HepG2 (cell line): Measurements from ENCODE around the gene IL11RA. TPM values are rescaled to one million over a fixed set of nuclear protein-coding genes. Genes with fewer than 3 reads are reported as not detected.

Experiments
- EHMT2 ChIP-seq: fragments of 200-600 bp; sonication (generic); IDR thresholded peaks from 2 replicates; pipeline ENCODE4 v1.7.0; 2017; ENCODE audit warnings: antibody characterized with exemption, low read depth, low read length, borderline replicate concordance
- ETV5 ChIP-seq: IDR thresholded peaks from 2 replicates; pipeline ENCODE4 v1.6.1; 2018; ENCODE audit warnings: missing biosample characterization, missing genetic modification reagents, inconsistent platforms, borderline replicate concordance
- GABPA ChIP-seq, 2 experiments: IDR thresholded peaks; 2 replicates each; pipeline ENCODE4 v1.6.1; 2011 to 2016; ENCODE audit warnings: low read depth in 2 of 2, low read length in 1 of 2, missing biosample characterization in 1 of 2, missing genetic modification characterization in 1 of 2
- GATAD1 ChIP-seq: IDR thresholded peaks from 2 replicates; pipeline ENCODE4 v1.6.1; 2016; ENCODE audit warnings: missing genetic modification reagents, missing compliant biosample characterization
- HHEX ChIP-seq: IDR thresholded peaks from 2 replicates; pipeline ENCODE4 v1.6.1; 2016; ENCODE audit warnings: control low read depth
- IKZF4 ChIP-seq: sonication (generic); formaldehyde crosslinking; IDR thresholded peaks from 2 replicates; pipeline ENCODE4 v1.5.1; 2020; ENCODE audit warnings: borderline replicate concordance, mild to moderate bottlenecking, low read depth, missing genetic modification reagents; ENCODE audit errors: not compliant biosample characterization
- KLF13 ChIP-seq: sonication (generic); formaldehyde crosslinking; IDR thresholded peaks from 2 replicates; pipeline ENCODE4 v1.4.0; 2020; ENCODE audit warnings: mild to moderate bottlenecking, missing genetic modification reagents
- NFYC ChIP-seq: IDR thresholded peaks from 2 replicates; pipeline ENCODE4 v1.6.1; 2016; ENCODE audit warnings: missing genetic modification reagents, missing compliant biosample characterization
- RBFOX2 ChIP-seq: fragments of 200-400 bp; formaldehyde crosslinking; IDR thresholded peaks from 2 replicates; pipeline ENCODE4 v1.6.1; 2017; ENCODE audit warnings: low read depth, mild to moderate bottlenecking, low read length
- U2AF1 ChIP-seq: fragments of 200-400 bp; formaldehyde crosslinking; optimal IDR thresholded peaks from 2 replicates; pipeline ENCODE3; 2017; ENCODE audit warnings: mild to moderate bottlenecking, low read depth, low read length
- ZBTB7B ChIP-seq: sonication (generic); formaldehyde crosslinking; IDR thresholded peaks from 2 replicates; pipeline ENCODE4 v1.4.0; 2020; ENCODE audit warnings: missing genetic modification reagents
- ZNF138 ChIP-seq: sonication (generic); formaldehyde crosslinking; IDR thresholded peaks from 2 replicates; pipeline ENCODE4 v1.5.0; 2020; ENCODE audit warnings: mild to moderate bottlenecking, low read depth, missing genetic modification reagents
- ZNF781 ChIP-seq: sonication (generic); formaldehyde crosslinking; IDR thresholded peaks from 2 replicates; pipeline ENCODE4 v1.5.1; 2020; ENCODE audit warnings: borderline replicate concordance, mild to moderate bottlenecking, missing genetic modification reagents; ENCODE audit errors: not compliant biosample characterization
- polyA plus RNA-seq, 8 experiments: library from polyadenylated mRNA; depleted of rRNA in 3 of 8; stranded (reverse) in 7 of 8; unstranded in 1 of 8; fragments of >200 nt; fragmentation: Illumina TruSeq in 4 of 8; extraction: Trizol in 4 of 8; gene quantifications; 2 replicates each; pipeline versions ENCODE4 v1.2.1 to v1.2.3, GENCODE V29; 2011 to 2016; ENCODE audit warnings: low read depth in 4 of 8, missing spikeins in 1 of 8, mixed read lengths in 1 of 8; ENCODE audit not compliant: insufficient read depth in 1 of 8
- total RNA-seq, 5 experiments: library from RNA; depleted of rRNA; stranded (reverse); fragments of >200 nt; fragmentation: Illumina TruSeq; extraction: Trizol; gene quantifications; 2 replicates each; pipeline ENCODE4 v1.2.3, GENCODE V29; 2016; ENCODE audit warnings: low read depth in 1 of 5
- TF ChIP-seq, protein P1 (sequence below): sonication (generic); formaldehyde crosslinking; IDR thresholded peaks from 2 replicates; pipeline ENCODE4 v1.4.0; 2020; ENCODE audit warnings: missing genetic modification reagents, borderline replicate concordance
- TF ChIP-seq, protein P2 (sequence below): sonication (generic); formaldehyde crosslinking; IDR thresholded peaks from 2 replicates; pipeline ENCODE4 v1.5.1; 2020; ENCODE audit warnings: mild to moderate bottlenecking, missing genetic modification reagents
- TF ChIP-seq, protein P3 (sequence below): sonication (generic); formaldehyde crosslinking; IDR thresholded peaks from 2 replicates; pipeline ENCODE4 v1.5.0; 2020; ENCODE audit warnings: missing genetic modification reagents
- TF ChIP-seq, protein P4 (sequence below), 2 experiments: fragments of 450-650 bp in 1 of 2; sonication (generic) in 1 of 2; formaldehyde crosslinking; IDR thresholded peaks; 2 replicates each; pipeline versions ENCODE4 v1.5.0 to v1.8.0; 2020 to 2022; ENCODE audit warnings: mild to moderate bottlenecking in 1 of 2, missing genetic modification reagents in 1 of 2
- TF ChIP-seq, protein P5 (sequence below): sonication (generic); formaldehyde crosslinking; IDR thresholded peaks from 2 replicates; pipeline ENCODE4 v1.4.0; 2020; ENCODE audit warnings: missing genetic modification reagents

Gene IL11RA
- total and polyA plus RNA-seq, 2 of the 13 experiments (the other 11 are each of a cell fraction or from before 2014, with no cell fraction given) = 2.0 to 4.2 TPM

DNA sequence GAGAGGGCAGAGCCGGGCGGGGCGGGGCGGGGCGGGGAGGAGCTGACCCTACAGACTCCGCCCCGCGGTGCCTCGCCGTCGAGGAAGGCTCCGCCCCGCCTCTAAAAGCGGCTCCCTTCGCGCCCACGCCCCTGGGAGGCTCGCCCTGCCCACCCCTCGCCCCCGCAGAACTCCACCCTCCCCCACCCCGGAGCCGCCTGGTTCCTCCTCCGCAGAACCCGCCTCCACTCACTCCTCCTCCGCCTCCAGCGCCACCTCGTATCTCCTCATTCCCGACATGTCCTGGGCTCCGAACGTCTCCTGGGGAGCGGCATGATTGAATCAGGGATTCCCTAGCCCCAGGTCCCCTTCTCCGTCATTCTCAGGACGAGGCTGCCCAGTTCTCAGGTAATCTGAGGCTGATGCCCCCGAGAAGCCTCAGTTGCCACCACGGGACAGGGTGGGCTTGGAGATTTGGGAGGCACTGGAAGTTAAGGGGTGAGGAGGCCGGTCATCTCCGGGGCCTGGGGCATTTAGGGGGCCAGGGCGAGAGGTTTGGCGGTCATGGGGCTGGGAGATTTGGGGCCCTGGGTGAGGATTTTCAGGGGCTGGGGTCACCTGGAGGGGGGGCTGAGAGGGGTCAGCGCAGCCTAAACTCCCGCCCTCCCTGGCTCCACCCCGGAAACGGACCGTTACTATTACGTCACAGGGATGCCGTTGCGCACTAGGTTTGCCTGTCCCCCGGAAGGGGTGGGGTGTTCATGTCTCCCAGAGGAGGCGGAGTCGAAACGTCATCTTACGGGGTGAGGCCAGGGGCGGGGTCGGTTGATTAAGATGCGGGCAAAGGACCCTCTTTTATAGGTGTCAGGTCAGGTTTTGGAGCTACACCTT is 13.6 kb downstream of the IL11RA start (continued):
- no peak for TF ChIP-seq ZNF781
- TF ChIP-seq RBFOX2 = 0 out of 2 replicates have a peak, but pooled peaks have one; percentile 10
- no peak for TF ChIP-seq HHEX (CRISPR knock-in tag)
- no peak for TF ChIP-seq IKZF4
- TF ChIP-seq NFYC (CRISPR knock-in tag) = no peak
- TF ChIP-seq ZNF138 = no peak
- TF ChIP-seq KLF13 (CRISPR knock-in tag) = no peak
- TF ChIP-seq, protein P1, sequence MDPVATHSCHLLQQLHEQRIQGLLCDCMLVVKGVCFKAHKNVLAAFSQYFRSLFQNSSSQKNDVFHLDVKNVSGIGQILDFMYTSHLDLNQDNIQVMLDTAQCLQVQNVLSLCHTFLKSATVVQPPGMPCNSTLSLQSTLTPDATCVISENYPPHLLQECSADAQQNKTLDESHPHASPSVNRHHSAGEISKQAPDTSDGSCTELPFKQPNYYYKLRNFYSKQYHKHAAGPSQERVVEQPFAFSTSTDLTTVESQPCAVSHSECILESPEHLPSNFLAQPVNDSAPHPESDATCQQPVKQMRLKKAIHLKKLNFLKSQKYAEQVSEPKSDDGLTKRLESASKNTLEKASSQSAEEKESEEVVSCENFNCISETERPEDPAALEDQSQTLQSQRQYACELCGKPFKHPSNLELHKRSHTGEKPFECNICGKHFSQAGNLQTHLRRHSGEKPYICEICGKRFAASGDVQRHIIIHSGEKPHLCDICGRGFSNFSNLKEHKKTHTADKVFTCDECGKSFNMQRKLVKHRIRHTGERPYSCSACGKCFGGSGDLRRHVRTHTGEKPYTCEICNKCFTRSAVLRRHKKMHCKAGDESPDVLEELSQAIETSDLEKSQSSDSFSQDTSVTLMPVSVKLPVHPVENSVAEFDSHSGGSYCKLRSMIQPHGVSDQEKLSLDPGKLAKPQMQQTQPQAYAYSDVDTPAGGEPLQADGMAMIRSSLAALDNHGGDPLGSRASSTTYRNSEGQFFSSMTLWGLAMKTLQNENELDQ = no peak
- no peak for TF ChIP-seq ZBTB7B (CRISPR knock-in tag)
- no peak for TF ChIP-seq EHMT2
- TF ChIP-seq, protein P2, sequence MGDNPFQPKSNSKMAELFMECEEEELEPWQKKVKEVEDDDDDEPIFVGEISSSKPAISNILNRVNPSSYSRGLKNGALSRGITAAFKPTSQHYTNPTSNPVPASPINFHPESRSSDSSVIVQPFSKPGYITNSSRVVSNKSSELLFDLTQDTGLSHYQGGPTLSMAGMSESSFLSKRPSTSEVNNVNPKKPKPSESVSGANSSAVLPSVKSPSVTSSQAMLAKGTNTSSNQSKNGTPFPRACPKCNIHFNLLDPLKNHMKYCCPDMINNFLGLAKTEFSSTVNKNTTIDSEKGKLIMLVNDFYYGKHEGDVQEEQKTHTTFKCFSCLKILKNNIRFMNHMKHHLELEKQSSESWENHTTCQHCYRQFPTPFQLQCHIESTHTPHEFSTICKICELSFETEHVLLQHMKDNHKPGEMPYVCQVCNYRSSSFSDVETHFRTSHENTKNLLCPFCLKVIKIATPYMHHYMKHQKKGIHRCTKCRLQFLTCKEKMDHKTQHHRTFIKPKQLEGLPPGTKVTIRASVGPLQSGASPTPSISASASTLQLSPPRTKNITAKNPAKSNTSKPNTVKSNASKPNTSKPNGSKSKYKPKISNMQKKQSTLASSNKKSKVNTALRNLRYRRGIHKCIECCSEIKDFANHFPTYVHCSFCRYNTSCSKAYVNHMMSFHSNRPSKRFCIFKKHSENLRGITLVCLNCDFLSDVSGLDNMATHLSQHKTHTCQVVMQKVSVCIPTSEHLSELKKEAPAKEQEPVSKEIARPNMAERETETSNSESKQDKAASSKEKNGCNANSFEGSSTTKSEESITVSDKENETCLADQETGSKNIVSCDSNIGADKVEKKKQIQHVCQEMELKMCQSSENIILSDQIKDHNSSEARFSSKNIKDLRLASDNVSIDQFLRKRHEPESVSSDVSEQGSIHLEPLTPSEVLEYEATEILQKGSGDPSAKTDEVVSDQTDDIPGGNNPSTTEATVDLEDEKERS (CRISPR knock-in tag) = no peak
- TF ChIP-seq, protein P3, sequence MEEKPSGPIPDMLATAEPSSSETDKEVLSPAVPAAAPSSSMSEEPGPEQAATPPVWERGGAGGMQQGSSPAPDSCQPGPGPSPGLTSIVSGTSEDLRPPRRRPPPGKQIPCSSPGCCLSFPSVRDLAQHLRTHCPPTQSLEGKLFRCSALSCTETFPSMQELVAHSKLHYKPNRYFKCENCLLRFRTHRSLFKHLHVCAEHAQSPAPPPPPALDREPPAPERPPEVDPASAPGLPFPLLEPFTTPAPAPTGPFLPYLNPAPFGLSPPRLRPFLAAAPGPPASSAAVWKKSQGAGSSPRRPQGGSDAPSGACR (CRISPR knock-in tag) = 0 out of 2 replicates have a peak, but pooled peaks have one; percentile 42
- TF ChIP-seq, protein P4, sequence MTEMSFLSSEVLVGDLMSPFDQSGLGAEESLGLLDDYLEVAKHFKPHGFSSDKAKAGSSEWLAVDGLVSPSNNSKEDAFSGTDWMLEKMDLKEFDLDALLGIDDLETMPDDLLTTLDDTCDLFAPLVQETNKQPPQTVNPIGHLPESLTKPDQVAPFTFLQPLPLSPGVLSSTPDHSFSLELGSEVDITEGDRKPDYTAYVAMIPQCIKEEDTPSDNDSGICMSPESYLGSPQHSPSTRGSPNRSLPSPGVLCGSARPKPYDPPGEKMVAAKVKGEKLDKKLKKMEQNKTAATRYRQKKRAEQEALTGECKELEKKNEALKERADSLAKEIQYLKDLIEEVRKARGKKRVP (CRISPR knock-in tag; IDR thresholded peaks at IDR 0.05) = no peak; a peak in 1 of 4 replicates
- peak; percentile 35; the same call in 1 of the 2 replicates for TF ChIP-seq GATAD1 (CRISPR knock-in tag)
- TF ChIP-seq ETV5 (CRISPR knock-in tag) = peak; percentile 51; the same call in 1 of the 2 replicates
- peak; percentile 62 for TF ChIP-seq GABPA (IDR thresholded peaks at IDR 0.05; ENCODE audit: low read depth, low read length)
- TF ChIP-seq GABPA (CRISPR knock-in tag; IDR thresholded peaks at IDR 0.05; ENCODE audit: low read depth) = peak; percentile 91
- TF ChIP-seq U2AF1 = no peak
- TF ChIP-seq, protein P5, sequence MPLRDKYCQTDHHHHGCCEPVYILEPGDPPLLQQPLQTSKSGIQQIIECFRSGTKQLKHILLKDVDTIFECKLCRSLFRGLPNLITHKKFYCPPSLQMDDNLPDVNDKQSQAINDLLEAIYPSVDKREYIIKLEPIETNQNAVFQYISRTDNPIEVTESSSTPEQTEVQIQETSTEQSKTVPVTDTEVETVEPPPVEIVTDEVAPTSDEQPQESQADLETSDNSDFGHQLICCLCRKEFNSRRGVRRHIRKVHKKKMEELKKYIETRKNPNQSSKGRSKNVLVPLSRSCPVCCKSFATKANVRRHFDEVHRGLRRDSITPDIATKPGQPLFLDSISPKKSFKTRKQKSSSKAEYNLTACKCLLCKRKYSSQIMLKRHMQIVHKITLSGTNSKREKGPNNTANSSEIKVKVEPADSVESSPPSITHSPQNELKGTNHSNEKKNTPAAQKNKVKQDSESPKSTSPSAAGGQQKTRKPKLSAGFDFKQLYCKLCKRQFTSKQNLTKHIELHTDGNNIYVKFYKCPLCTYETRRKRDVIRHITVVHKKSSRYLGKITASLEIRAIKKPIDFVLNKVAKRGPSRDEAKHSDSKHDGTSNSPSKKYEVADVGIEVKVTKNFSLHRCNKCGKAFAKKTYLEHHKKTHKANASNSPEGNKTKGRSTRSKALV (CRISPR knock-in tag) = no peak
